Stomach (tissue), 4 donors: ENCODE data around the gene IL17REL.

ENCODE experiments used
- CTCF ChIP-seq, 7 experiments: fragments of 450-650 bp in 4 of 7; fragments of 200-600 bp in 3 of 7; sonication (generic) in 3 of 7; IDR thresholded peaks; one replicate each; pipeline ENCODE4 v1.5.1; 2016 to 2019; ENCODE audit warnings: antibody characterized with exemption in 7 of 7, control low read depth in 2 of 7, mild to moderate bottlenecking in 1 of 7
- EP300 ChIP-seq: sonication (generic); formaldehyde crosslinking; IDR thresholded peaks from one replicate; pipeline ENCODE4 v1.6.1; 2017; ENCODE audit warnings: antibody characterized with exemption
- POLR2A ChIP-seq, 4 donors: fragments of 450-650 bp; IDR thresholded peaks; one replicate each; pipeline ENCODE4 v1.6.1; 2016; ENCODE audit warnings: antibody characterized with exemption in 4 of 4, control low read depth in 2 of 4, mild to moderate bottlenecking in 1 of 4, moderate library complexity in 1 of 4
- POLR2AphosphoS5 ChIP-seq, 3 donors: sonication (generic); formaldehyde crosslinking; IDR thresholded peaks; one replicate each; pipeline ENCODE4 v1.6.1; 2016; ENCODE audit warnings: antibody characterized with exemption in 3 of 3

- TF ChIP-seq EP300 (no peak), CTCF (IDR thresholded peaks at IDR 0.05) (no peak), POLR2A (IDR thresholded peaks at IDR 0.05) (no peak), POLR2AphosphoS5 (IDR thresholded peaks at IDR 0.05) (no peak)
Measured at GRCh38 chr22:50004918-50005317, 7.6 kb downstream of the IL17REL start.
